GM23338 (cell line): ENCODE data around the gene IL12B. TPM values are rescaled to one million over a fixed set of nuclear protein-coding genes. Genes with fewer than 3 reads are reported as not detected.

Experiments
- ATAC-seq: fragments of 200-7000 bp; cut with Tn5 transposase; 3 replicates; pipeline ENCODE4 v1.9.1; 2020
- DNase-seq: peaks from one replicate; pipeline ENCODE4 v3.0.0-alpha.2; 2015; ENCODE audit warnings: low spot score
- H2AFZ ChIP-seq: fragments of 200-600 bp; sonication (generic); 2 replicates; pipeline ENCODE4 v1.8.0; 2016; ENCODE audit warnings: antibody characterized with exemption, mild to moderate bottlenecking, moderate library complexity
- H3F3A ChIP-seq: fragments of 200-600 bp; sonication (generic); replicated peaks from 2 replicates; pipeline ENCODE4 v1.8.0; 2017; ENCODE audit warnings: antibody characterized with exemption, mixed run types, low read depth
- H3K27ac ChIP-seq: fragments of 200-600 bp; sonication (generic); 2 replicates; pipeline ENCODE4 v1.6.1; 2016; ENCODE audit warnings: low read depth
- H3K27me3 ChIP-seq: fragments of 200-600 bp; sonication (generic); 2 replicates; pipeline ENCODE4 v1.8.0; 2016; ENCODE audit warnings: mild to moderate bottlenecking, mixed run types, moderate library complexity; ENCODE audit not compliant: insufficient read depth
- H3K36me3 ChIP-seq: fragments of 200-600 bp; sonication (generic); 2 replicates; pipeline ENCODE4 v1.8.0; 2016; ENCODE audit warnings: mild to moderate bottlenecking; ENCODE audit not compliant: insufficient read depth
- H3K4me1 ChIP-seq: fragments of 200-600 bp; sonication (generic); 2 replicates; pipeline ENCODE4 v1.8.0; 2016; ENCODE audit warnings: mild to moderate bottlenecking, moderate library complexity; ENCODE audit not compliant: insufficient read depth
- H3K4me2 ChIP-seq: fragments of 200-600 bp; sonication (generic); 2 replicates; pipeline ENCODE4 v1.7.1; 2017; ENCODE audit warnings: mixed run types
- H3K4me3 ChIP-seq: fragments of 200-600 bp; sonication (generic); 2 replicates; pipeline ENCODE4 v1.6.1; 2016; ENCODE audit warnings: mixed run types
- H3K79me2 ChIP-seq: fragments of 200-600 bp; sonication (generic); replicated peaks from 2 replicates; pipeline ENCODE4 v1.8.0; 2017; ENCODE audit warnings: mild to moderate bottlenecking; ENCODE audit not compliant: insufficient read depth
- H3K9me2 ChIP-seq: fragments of 200-600 bp; sonication (generic); 2 replicates; pipeline ENCODE4 v1.8.0; 2017; ENCODE audit not compliant: insufficient read depth
- H4K20me1 ChIP-seq: fragments of 200-600 bp; sonication (generic); replicated peaks from 2 replicates; pipeline ENCODE4 v1.8.0; 2017; ENCODE audit warnings: mild to moderate bottlenecking; ENCODE audit not compliant: insufficient read depth
- H3K27ac Mint-ChIP-seq: 2 replicates; pipeline ENCODE4 v1.8.0; 2020; ENCODE audit warnings: inconsistent platforms, mild to moderate bottlenecking, moderate library complexity, mixed read lengths
- H3K27me3 Mint-ChIP-seq: 3 replicates; pipeline ENCODE4 v1.8.0; 2022; ENCODE audit warnings: low read depth, mild to moderate bottlenecking, moderate library complexity, mixed read lengths, inconsistent platforms; ENCODE audit not compliant: insufficient read depth, poor library complexity
- H3K36me3 Mint-ChIP-seq: 3 replicates; pipeline ENCODE4 v1.8.0; 2021; ENCODE audit warnings: low read depth, mild to moderate bottlenecking, inconsistent platforms, moderate library complexity, mixed read lengths
- H3K4me1 Mint-ChIP-seq: 3 replicates; pipeline ENCODE4 v1.8.0; 2020; ENCODE audit warnings: mild to moderate bottlenecking, inconsistent platforms, mixed read lengths
- H3K4me3 Mint-ChIP-seq: 3 replicates; pipeline ENCODE4 v1.8.0; 2021; ENCODE audit warnings: moderate library complexity, mild to moderate bottlenecking, inconsistent platforms, mixed read lengths
- H3K9me3 Mint-ChIP-seq: 3 replicates; pipeline ENCODE4 v1.8.0; 2020; ENCODE audit warnings: moderate library complexity, mild to moderate bottlenecking, inconsistent platforms, mixed read lengths
- CREB1 ChIP-seq: fragments of 250-450 bp; sonication (Bioruptor Pico); IDR thresholded peaks from 2 replicates; pipeline ENCODE4 v1.5.0; 2020; ENCODE audit warnings: low read depth, mild to moderate bottlenecking, moderate library complexity
- CTCF ChIP-seq, 2 experiments: fragments of 200-600 bp in 1 of 2; sonication (generic) in 1 of 2; conservative IDR thresholded peaks; 2 replicates each; pipeline versions ENCODE4 v1.5.1 to v1.6.1; 2016 to 2017; ENCODE audit warnings: antibody characterized with exemption in 2 of 2, low read depth in 2 of 2, mild to moderate bottlenecking in 2 of 2, moderate library complexity in 1 of 2
- EZH2 ChIP-seq: fragments of 200-600 bp; sonication (generic); IDR thresholded peaks from one replicate; pipeline ENCODE4 v1.8.0; 2017; ENCODE audit warnings: antibody characterized with exemption, mild to moderate bottlenecking, low read depth; ENCODE audit not compliant: unreplicated experiment
- EZH2phosphoT487 ChIP-seq: fragments of 200-600 bp; sonication (generic); IDR thresholded peaks from one replicate; pipeline ENCODE4 v1.8.1; 2018; ENCODE audit warnings: antibody characterized with exemption; ENCODE audit not compliant: unreplicated experiment
- REST ChIP-seq: IDR thresholded peaks from one replicate; pipeline ENCODE4 v1.6.1; 2018; ENCODE audit warnings: antibody characterized with exemption; ENCODE audit not compliant: unreplicated experiment
- STAT1 ChIP-seq: IDR thresholded peaks from one replicate; pipeline ENCODE4 v1.6.1; 2016; ENCODE audit warnings: antibody characterized with exemption; ENCODE audit not compliant: unreplicated experiment
- ZNF114 ChIP-seq: fragments of 250-450 bp; sonication (Bioruptor Pico); IDR thresholded peaks from 2 replicates; pipeline ENCODE4 v1.5.0; 2020; ENCODE audit warnings: mild to moderate bottlenecking, moderate library complexity
- ZNF331 ChIP-seq: fragments of 250-450 bp; sonication (Bioruptor Pico); IDR thresholded peaks from 2 replicates; pipeline ENCODE4 v1.5.0; 2020; ENCODE audit warnings: low read depth, mild to moderate bottlenecking, moderate library complexity
- ZNF462 ChIP-seq: fragments of 250-450 bp; sonication (Bioruptor Pico); IDR thresholded peaks from 2 replicates; pipeline ENCODE4 v1.5.0; 2020; ENCODE audit warnings: mild to moderate bottlenecking, moderate library complexity
- polyA plus RNA-seq: library from polyadenylated mRNA; unstranded; fragments of >200 nt; fragmentation: Nextera tagmentation; extraction: Ambion mirVana; gene quantifications from 2 replicates; pipeline ENCODE4 v1.2.1, GENCODE V29; 2016
- total RNA-seq: library from RNA; depleted of rRNA; stranded (reverse); fragments of >200 nt; shearing (Covaris generic); gene quantifications from 2 replicates; pipeline ENCODE4 v1.2.3, GENCODE V29; 2014

IL12B gene
- total and polyA plus RNA-seq, 2 experiments from 2014 or later: not detected

- no peak for TF ChIP-seq REST
Observed at GRCh38 chr5:159324986-159325385, 5.3 kb downstream of the IL12B start (continued).

GRCh38 chr5:159324102-159324755, 6.1 kb downstream of the IL12B start:
- H3K27me3 ChIP-seq: no peaks in the 10 kb centered on the region
- TF ChIP-seq CTCF (conservative IDR thresholded peaks at IDR 0.05; ENCODE audit: low read depth in 2 of 2) (no peak), EZH2 (no peak), REST (no peak), ZNF331 (CRISPR knock-in tag) (no peak), ZNF462 (CRISPR knock-in tag) (no peak), CREB1 (CRISPR knock-in tag) (no peak), EZH2phosphoT487 (no peak), STAT1 (no peak), ZNF114 (no peak)

More at GRCh38 chr5:159324102-159324755, 6.1 kb downstream of the IL12B start:
- no peaks in the 10 kb centered on the region for H3F3A ChIP-seq
- H2AFZ ChIP-seq: no peak overlapping the region
- H3K36me3 ChIP-seq: no peaks in the 10 kb centered on the region
- H4K20me1 ChIP-seq: no peaks in the 10 kb centered on the region
- no peaks in the 10 kb centered on the region for H3K4me1 ChIP-seq
- H3K27me3 Mint-ChIP-seq: peaks cover 2% of the 10 kb centered on the region
- H3K4me1 Mint-ChIP-seq: no peaks in the 10 kb centered on the region
- no peak overlapping the region for H3K27ac Mint-ChIP-seq
- no peaks in the 10 kb centered on the region for H3K9me3 Mint-ChIP-seq
- H3K79me2 ChIP-seq: no peaks in the 10 kb centered on the region
- no peak overlapping the region for H3K4me2 ChIP-seq
- H3K27ac ChIP-seq: no peak overlapping the region
- H3K9me2 ChIP-seq: no peaks in the 10 kb centered on the region
- no peak overlapping the region for H3K4me3 Mint-ChIP-seq
- H3K4me3 ChIP-seq: no peak overlapping the region
- DNase-seq (no peak), ATAC-seq (no peak)
- H3K36me3 Mint-ChIP-seq: no peaks in the 10 kb centered on the region
